GM21360 (cell line): ENCODE measurements around the gene SPAG6.
"Not testable (repeated sequence)": the region's sequence is repeated elsewhere in the genome, so short reads cannot be mapped to it uniquely, and the experiment has no call there.

Experiments
- ATAC-seq: cut with Tn5 transposase; IDR thresholded peaks from one replicate; pipeline ENCODE4 v1.9.1; 2021; ENCODE audit warnings: mild to moderate bottlenecking, moderate library complexity; ENCODE audit not compliant: unreplicated experiment

Gene SPAG6

DNA sequence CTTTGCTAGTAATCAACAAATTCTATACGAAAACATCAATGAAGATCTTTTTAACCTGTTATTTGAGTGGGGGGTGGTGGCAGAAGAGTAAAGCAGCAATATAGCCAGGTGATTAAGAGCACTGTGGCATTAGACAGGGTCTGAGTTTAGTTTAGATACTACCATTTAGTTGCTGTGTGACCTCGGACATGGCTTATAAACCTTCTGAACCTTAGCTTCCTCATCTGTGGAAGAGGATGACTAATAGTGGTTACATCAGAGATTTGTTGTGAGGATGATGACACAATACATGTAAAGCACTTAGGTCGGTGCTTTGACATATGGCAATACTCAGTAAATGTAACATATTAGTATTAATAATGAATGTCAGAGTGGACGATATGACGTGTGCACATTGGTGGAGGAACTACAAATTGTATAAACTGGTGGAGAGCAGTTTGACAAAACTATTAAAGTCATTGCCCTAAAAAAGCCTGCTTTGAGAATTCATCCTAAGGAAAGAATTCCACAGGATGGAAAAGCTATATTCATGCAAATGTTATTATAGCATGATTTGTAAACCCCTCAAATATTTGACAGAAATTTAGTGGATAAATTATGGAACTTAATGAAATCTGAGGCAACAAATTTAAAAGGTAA lies 24.3 kb downstream of the SPAG6 start:
- peak; percentile 63 for ATAC-seq

DNA sequence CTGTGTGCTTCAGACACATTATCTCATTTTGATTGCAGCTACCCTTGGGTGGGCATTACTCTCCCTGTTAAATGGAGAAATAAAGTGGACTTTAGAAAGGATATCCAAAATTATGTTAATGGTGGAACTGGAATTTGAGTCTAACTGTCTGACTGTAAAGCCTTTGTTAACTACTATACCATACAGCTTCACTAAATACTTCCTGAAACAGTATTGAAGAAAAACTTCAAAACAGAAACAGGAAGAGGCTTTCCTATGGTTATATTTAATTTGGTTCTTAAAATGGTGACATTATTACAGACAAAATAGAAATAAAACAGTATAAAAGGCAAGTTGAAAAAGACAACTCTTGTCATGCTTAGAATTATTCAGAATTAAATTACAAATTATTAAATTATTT lies 25.0 kb downstream of the SPAG6 start:
- no peak for ATAC-seq

DNA sequence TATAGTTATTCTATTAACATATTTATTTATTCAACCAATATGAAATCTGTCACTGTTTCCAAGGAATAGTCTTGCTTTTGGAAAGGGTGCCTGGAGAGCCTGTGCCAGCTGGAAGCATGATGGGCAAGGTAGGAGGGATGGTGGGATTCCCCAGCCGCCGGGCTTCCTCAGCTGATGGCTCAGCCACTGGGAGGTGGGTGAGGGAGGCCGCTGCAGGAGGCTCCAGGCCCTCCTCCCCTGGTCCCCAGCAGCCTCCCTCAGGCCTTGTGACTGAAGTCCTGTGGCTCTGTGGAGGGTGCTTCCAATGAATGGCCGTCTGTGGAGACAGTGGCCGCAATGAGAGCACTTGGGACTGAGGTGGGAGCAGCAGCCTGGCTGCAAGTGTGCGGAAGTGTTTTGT lies 27.0 kb downstream of the SPAG6 start:
- ATAC-seq, result no peak

DNA sequence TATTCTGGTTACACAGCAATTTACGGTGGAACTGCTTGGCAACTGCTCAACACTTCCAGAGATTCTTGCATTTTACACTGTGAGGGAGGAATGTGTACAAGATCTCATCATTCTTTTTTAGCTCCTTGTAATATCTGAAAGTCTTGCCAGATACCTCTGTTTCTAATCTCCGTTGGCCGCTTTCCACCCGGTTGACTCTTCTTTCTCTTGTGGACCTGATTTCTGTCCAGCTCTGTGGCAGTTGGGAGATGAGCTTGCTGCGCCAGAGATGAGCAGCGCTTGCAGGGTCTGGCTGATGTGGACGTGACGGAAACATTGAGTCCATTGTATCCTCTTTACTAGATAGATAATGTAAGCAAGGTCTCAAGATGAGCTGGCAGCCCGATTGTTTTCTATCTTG lies 27.6 kb downstream of the SPAG6 start:
- ATAC-seq, result no peak

DNA sequence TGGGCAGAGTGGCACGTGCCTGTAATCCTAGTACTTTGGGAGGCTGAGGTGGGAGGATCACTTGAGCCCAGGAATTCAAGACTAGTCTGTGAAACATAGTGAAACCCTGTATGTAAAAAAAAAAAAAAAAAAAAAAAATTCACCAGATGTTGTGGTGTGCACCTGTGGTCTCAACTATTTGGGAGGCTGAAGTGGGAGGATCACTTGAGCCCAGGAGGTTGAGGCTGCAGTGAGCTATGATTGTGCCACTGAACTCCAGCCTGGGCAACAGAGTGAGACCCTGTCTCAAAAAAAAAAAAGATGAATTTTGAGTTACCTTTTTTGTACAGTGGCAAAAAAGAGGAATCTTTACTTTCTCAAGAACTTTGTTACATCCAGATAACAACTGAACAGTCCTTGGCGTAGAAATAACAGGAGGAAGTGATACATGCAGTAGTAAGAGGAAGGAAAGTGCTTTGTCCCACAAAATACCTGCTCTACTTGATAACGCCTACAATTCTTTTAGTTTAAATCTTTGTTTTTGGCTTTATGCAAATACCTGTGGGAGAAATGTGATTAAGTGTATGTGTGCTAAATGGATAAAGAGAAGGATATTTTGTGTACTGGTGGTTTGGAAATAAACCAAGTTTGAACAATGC lies 29.3 kb downstream of the SPAG6 start:
- ATAC-seq, result no peak

DNA sequence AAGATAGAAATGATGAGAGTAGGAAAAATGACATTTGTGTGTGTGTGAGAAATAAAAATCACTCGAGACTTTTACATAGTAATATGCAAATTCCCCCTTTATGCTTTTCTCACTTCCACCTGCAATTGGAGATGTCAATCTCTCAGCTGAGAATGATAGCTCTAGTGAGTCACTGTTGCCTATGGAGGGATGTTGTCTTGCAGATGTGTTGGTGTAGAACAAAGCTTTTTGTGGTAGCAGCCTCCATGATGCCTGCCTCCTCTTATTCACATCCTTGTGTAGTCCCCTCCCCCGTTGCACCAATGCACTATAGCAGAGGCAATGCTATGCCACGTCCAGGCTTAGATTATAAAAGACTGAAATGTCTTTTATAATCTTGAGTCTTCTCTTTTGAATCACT lies 33.8 kb downstream of the SPAG6 start:
- peak; percentile 56 for ATAC-seq

DNA sequence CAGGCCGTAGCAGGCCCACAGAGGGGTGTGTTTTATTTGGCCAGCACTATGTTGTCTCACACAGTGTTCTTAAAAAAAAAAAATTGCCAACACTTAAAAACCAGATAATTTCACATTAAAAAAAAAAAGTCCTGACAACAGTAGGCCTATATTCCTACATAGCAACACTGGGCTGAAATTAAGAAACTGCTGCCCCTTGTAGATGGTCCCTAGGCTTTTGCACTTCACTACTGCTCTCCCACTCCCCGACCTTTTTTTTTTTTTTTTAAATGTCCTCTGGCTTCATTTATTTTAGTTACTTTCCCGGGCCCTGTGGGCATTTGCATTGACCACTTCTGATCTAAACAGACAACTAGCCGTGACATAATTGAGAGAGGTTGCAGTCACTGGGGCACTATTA lies 36.0 kb downstream of the SPAG6 start:
- ATAC-seq, result no peak

DNA sequence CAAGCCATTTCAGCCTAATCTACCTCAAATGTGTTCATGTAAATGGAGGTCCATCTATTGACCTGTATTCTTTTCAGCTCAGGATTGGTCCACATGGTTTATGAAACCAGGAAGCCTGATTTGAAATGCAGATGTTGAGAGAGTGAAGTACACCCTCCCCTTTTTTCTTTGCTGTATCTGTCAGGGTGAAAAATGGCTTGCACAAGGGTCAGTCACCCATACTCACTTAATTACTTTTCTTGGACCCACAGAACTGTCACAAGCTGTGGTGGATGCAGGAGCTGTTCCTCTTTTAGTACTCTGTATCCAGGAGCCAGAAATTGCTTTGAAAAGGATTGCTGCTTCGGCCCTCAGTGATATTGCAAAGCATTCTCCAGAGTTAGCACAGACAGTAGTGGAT lies 41.2 kb downstream of the SPAG6 start:
- ATAC-seq, result no peak

DNA sequence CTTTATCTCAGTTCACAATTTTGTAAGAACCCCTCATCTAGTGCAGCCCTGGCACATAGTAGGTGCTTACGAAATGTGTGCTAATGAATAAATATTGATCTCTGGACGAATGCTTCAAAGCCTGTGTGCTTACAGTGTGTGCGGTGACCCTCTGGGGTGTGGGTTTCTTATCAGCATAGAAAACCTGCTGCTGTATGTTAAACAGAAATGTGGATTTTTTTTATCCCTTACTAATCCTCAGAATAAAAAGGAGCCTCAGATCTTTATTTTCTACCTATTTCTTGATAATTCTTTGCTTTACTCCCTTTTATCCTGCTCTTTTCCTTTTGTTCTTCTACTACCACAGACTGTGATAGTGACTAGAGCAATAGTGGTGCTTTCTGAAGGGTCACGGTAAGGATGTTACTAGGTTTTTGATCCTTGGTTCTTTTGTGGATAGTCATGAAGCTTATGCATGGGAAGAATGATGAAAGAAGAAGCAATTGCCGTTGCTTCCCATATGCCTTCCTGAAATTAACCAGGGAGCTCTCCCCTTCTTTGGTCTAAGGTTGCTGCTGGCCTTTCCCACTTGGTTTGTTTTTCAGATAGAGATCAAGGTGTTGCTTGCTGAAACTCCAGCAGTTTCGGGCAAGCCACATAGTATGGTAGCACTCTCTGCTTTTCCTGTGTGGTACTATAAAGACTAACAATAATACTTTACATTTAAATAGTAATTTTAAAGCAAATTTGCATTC lies 44.7 kb downstream of the SPAG6 start:
- no peak for ATAC-seq

DNA sequence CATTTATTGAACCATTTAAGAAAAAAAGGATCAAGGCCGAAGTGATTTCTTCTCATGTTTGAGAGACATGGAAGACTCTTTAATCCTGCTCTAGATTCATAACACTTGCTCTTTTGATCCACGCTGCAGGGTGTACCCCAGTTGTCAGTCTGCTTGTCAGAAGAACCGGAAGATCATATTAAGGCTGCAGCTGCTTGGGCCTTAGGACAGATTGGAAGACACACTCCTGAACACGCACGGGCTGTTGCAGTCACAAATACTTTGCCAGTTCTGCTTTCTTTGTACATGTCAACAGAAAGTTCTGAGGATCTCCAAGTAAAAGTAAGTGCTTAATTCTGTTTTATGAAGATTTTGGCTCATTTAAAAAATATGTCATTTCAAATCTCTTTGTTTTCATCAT lies 46.3 kb downstream of the SPAG6 start:
- ATAC-seq, result no peak

DNA sequence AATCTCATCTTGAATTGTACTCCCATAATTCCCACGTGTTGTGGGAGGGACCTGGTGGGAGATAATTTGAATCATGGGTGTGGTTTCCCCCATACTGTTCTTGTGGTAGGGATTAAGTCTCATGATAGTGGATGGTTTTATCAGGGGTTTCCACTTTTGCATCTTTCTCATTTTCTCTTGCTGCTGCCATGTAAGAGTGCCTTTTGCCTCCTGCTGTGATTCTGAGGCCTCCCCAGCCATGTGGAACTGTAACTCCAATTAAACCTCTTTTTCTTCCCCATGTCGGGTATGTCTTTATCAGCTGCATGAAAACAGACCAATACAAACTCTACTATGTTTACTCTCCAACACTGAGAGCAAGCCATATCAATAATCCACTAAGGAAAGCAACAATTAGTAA lies 50.9 kb downstream of the SPAG6 start:
- ATAC-seq, result not testable (repeated sequence)

DNA sequence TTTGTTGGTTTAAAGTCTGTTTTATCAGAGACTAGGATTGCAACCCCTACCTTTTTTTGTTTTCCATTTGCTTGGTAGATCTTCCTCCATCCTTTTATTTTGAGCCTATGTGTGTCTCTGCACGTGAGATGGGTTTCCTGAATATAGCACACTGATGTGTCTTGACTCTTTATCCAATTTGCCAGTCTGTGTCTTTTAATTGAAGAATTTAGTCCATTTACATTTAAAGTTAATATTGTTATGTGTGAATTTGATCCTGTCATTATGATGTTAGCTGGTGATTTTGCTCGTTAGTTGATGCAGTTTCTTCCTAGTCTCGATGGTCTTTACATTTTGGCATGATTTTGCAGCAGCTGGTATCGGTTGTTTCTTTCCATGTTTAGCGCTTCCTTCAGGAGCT lies 61.6 kb downstream of the SPAG6 start:
- not testable (repeated sequence) for ATAC-seq

DNA sequence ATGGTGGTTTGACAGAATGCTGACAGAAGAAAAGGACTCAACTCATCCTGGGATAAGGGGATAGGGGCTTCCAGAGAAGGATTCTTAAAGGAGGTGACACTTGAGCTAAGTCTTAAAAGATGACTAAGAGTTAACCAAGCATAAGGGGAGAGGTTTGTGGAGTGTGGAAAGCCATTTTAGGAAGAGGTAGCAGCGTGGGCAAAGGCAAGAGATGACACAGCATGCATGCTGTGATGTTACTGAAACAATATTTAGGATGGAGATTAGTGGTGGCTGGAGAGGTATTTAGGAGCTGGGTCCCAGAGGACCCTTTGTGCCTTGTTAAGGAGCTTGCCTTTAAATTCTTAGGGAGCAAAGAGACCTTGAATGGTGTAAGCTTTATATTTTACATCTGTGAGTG lies 65.1 kb downstream of the SPAG6 start:
- ATAC-seq, result no peak

DNA sequence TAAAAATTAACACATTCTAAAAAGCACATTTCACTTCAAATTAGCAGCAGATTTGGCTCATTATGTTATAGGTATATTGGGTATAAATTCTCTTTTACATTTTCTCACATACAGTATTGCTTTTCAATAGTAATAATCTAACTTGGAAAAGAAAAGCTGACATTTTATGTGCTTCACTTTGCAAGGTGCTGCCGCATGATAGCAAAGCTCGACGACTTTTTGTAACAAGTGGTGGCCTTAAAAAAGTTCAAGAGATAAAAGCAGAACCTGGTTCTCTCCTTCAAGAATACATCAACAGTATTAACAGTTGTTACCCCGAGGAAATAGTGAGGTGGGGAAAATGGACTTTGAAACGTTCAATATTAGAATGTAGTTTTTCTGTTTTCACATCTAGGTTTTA lies 65.5 kb downstream of the SPAG6 start:
- no peak for ATAC-seq

DNA sequence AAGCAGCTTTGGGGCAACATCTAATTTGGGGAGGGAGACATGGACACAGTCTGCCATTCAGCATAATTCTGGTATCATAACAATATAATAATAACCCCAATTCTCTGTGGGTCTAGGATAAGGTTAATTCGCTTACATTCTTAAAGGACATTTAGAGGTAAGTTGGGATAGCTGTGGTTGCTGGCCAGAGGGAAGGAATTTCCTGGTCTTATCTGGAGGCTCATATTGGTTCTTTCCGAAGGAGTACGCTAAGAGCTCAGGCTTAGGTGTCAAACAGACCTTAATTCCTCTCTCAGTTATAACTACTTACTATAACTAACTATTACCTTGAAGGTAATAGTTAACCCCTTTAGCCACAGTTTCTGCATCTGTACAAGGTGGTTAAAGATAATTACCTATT lies 68.8 kb downstream of the SPAG6 start:
- ATAC-seq, result no peak

DNA sequence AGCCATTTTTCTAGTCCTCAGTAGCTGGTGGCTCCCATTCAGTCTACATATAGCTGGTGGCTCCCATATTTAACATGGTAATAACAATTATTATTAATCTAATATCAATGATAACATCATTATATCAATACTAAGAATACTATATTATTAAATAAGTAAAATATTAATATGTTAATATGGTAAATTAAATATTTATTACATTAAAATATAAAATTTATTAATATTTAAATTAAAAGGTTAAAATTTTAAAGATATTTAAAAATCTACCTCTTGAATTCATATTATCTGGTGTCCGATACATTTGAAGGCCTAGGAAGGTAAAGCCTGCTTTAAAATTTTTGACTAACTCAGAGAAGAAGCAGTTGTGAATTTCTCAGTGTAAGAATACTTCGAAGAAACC lies 69.8 kb downstream of the SPAG6 start:
- no peak for ATAC-seq

DNA sequence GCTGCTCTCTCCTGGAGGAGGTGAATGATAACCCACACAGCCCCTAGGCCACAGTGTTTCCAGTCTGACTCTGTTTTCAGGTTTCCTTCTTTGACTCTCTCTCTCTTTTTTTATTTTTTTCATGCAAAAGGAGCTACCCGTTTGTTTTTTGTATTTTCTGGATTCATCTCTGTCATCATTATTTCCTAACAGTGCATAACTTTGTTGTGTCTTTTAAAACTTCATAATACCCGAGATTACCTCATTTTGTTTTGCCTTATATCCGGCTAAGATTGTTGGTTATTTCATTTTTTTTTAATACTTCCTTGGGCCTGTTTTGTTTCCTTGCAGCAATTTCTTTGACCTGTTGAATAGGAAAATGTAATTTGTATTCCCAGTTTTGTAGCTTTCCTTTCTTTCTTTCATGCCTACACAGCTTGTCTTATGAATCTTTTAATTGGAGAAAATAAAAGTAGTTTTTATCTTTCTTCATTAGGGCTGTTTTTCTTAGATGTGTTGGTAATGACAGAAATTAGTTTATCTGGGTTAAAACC lies 72.5 kb downstream of the SPAG6 start:
- ATAC-seq, result no peak

DNA sequence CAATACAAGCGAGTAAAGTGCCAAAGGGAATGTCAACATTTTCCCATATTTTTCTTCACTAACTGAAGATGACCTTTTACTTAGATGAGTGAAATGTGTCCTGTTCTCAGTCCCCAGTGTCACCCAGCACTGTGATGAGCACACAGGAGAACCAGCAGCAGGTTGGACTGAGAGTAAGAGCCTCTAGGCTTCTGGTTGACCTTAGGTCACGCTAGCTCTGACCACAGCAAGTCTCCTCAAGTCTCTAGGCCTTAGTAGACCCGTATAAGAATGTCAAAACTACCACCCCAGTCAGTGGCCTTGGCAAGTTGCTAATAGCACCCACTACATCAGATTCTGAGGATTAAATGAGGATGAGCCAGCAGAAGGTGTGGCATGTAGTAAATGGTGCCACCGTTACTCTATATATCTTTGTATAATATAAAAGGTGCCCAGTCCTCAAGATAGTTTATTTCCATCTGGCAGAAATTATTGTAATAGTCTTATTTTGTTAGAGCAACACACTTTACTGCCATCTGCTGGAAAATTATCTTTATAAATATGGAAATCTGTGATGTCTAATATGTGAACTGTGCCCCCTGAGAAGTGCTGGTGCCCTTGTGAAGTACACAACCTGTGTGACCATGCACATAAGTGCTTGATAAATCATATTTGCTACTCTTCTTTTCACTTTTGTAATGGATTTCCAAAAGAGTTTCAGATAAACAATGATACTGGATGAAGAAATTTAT lies 75.7 kb downstream of the SPAG6 start:
- no peak for ATAC-seq

DNA sequence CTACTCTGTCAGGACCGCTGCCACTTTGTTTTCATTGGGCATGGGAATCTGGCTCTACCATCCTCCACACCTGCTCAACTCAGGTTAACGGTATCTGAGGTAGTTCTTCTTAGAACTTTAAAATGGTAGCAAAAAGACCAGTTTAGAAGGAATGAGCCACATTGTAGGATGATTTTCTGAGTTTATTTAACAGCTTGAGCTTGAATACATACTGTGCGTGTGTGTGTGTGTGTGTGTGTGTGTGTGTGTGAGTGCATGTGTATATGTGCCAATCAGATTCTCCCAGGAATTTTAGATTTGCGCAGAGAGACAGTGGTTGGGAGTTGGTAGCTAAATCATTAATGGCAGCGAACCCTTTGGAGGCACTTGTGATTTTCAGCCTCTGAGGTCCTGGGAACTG lies 81.4 kb downstream of the SPAG6 start:
- no peak for ATAC-seq

DNA sequence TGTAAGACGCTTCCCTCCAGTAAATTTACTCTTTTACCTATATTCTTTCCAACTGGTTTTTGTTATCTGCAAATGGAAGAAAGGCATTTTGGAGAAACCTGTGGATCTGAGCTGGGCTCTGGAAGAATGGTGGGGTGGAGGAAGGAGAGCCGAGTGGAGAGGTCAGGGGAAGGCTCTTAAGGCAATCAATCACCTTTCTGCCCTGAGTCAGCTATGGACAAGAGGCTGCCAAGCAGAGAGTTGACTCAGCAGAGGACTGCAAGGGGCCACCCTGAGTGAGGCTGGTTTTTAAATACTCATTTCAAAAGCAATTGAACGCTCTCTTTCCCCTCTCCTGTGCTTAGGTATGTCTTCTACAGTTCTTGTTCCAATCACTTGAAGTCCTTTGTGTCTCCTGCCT lies 81.8 kb downstream of the SPAG6 start:
- no peak for ATAC-seq

DNA sequence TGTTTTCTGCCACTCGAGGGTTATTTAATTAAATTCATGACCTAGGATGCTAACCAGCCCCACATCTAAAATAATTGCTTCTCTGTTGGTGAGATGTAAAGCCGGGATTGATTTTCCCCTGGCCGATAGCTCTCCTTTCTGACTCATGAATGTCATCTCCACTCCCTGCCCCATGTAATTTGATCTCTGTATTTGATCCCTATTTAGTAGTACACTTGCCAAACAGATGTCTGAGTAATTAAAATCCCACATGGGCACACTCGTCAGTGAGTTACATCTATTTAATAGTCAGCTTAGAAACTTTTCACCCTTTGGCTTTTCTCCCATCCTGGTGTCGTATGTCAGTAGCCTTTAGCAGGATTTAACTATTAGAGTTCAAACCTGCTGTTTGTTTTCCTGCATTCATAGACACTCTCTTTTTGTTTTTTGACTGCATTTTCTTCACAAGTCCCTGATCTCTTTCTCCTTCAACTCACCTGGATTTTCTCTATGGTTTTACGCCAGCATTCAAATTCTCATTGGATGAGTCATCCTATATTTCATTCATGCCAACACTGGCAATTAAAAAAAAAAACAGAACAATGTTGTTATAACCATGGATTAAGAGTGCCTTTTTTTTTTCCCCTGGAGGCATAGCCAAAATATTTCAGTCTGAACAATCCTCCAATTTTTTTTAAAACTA lies 82.7 kb downstream of the SPAG6 start:
- ATAC-seq, result no peak
